GM19468 (cell line): ENCODE results near the gene PPP2R5E.

ENCODE experiments used
- ATAC-seq: cut with Tn5 transposase; IDR thresholded peaks from one replicate; pipeline ENCODE4 v1.9.1; 2021; ENCODE audit warnings: mild to moderate bottlenecking, moderate library complexity, moderate number of reproducible peaks; ENCODE audit not compliant: unreplicated experiment; ENCODE audit errors: extremely low read depth

PPP2R5E gene

GRCh38 chr14:63436286-63437098, 106.7 kb downstream of the PPP2R5E start:
- ATAC-seq: no peak

- ATAC-seq: no peak
Observed at GRCh38 chr14:63435838-63436237, 107.3 kb downstream of the PPP2R5E start.

- no peak for ATAC-seq
Observed at GRCh38 chr14:63435204-63435603, 108.0 kb downstream of the PPP2R5E start.

GRCh38 chr14:63432888-63433552, 110.2 kb downstream of the PPP2R5E start:
- no peak for ATAC-seq

GRCh38 chr14:63432228-63432627, 110.9 kb downstream of the PPP2R5E start:
- no peak for ATAC-seq

- no peak for ATAC-seq
Observed at GRCh38 chr14:63431466-63431865, 111.7 kb downstream of the PPP2R5E start.

- ATAC-seq: no peak
Observed at GRCh38 chr14:63428486-63428885, 114.7 kb downstream of the PPP2R5E start.

- ATAC-seq: no peak
Observed at GRCh38 chr14:63426838-63427352, 116.3 kb downstream of the PPP2R5E start.

- no peak for ATAC-seq
Observed at GRCh38 chr14:63423889-63424288, 119.3 kb downstream of the PPP2R5E start.

GRCh38 chr14:63423381-63423780, 119.8 kb downstream of the PPP2R5E start:
- no peak for ATAC-seq

- no peak for ATAC-seq
Observed at GRCh38 chr14:63421919-63422318, 121.3 kb downstream of the PPP2R5E start.

GRCh38 chr14:63421226-63421625, 122.0 kb downstream of the PPP2R5E start:
- no peak for ATAC-seq

GRCh38 chr14:63418020-63418419, 125.2 kb downstream of the PPP2R5E start:
- ATAC-seq: no peak

GRCh38 chr14:63413009-63413408, 130.2 kb downstream of the PPP2R5E start:
- ATAC-seq: no peak

GRCh38 chr14:63406333-63406732, 136.8 kb downstream of the PPP2R5E start:
- ATAC-seq: no peak

GRCh38 chr14:63405715-63406114, 137.5 kb downstream of the PPP2R5E start:
- ATAC-seq: no peak

- no peak for ATAC-seq
Observed at GRCh38 chr14:63404906-63405305, 138.3 kb downstream of the PPP2R5E start.

- no peak for ATAC-seq
Observed at GRCh38 chr14:63401646-63402045, 141.5 kb downstream of the PPP2R5E start.

- ATAC-seq: no peak
Observed at GRCh38 chr14:63398952-63399351, 144.2 kb downstream of the PPP2R5E start.

GRCh38 chr14:63394841-63395240, 148.3 kb downstream of the PPP2R5E start:
- no peak for ATAC-seq

- ATAC-seq: no peak
Observed at GRCh38 chr14:63394432-63394831, 148.7 kb downstream of the PPP2R5E start.
